ENCODE data around the gene SCARF1.

- no peak for TF ChIP-seq YY1 (IDR thresholded peaks at IDR 0.05; ENCODE audit: insufficient read depth, insufficient read length)
- TF ChIP-seq ZNF274 (IDR thresholded peaks at IDR 0.05; ENCODE audit: low read depth, low read length) = no peak
- TF ChIP-seq SUZ12 (IDR thresholded peaks at IDR 0.05; ENCODE audit: extremely low read depth, insufficient read depth, insufficient read length) = no peak
Observed at GRCh38 chr17:1611715-1612114, 33.8 kb downstream of the SCARF1 start.

All from NT2/D1 (cell line).